HG02943 (cell line): ENCODE data around the gene MMS22L.

ENCODE experiments used
- ATAC-seq: cut with Tn5 transposase; IDR thresholded peaks from one replicate; pipeline ENCODE4 v1.9.1; 2021; ENCODE audit warnings: mild to moderate bottlenecking, low read depth, moderate library complexity; ENCODE audit not compliant: unreplicated experiment

Gene MMS22L

GRCh38 chr6:97282726-97283617, at the start of gene MMS22L:
TSS of gene MMS22L (minus strand) at chr6:97283216. CDS start at chr6:97282477, 739 bp downstream.
- ATAC-seq: peak; percentile 98

- no peak for ATAC-seq
Measured at GRCh38 chr6:97322811-97323210, 39.8 kb upstream of the MMS22L start.

- no peak for ATAC-seq
Measured at GRCh38 chr6:97322226-97322625, 39.2 kb upstream of the MMS22L start.

- ATAC-seq: no peak
Measured at GRCh38 chr6:97316978-97317377, 34.0 kb upstream of the MMS22L start.

GRCh38 chr6:97312241-97312640, 29.2 kb upstream of the MMS22L start:
- no peak for ATAC-seq

GRCh38 chr6:97306544-97307320, 23.7 kb upstream of the MMS22L start:
- no peak for ATAC-seq

- ATAC-seq: no peak
Measured at GRCh38 chr6:97305414-97306066, 22.5 kb upstream of the MMS22L start.

GRCh38 chr6:97304701-97305100, 21.7 kb upstream of the MMS22L start:
- no peak for ATAC-seq

- ATAC-seq: no peak
Measured at GRCh38 chr6:97294451-97294850, 11.4 kb upstream of the MMS22L start.

GRCh38 chr6:97293198-97293696, 10.2 kb upstream of the MMS22L start:
- no peak for ATAC-seq

- no peak for ATAC-seq
Measured at GRCh38 chr6:97292671-97293070, 9.7 kb upstream of the MMS22L start.

- ATAC-seq: no peak
Measured at GRCh38 chr6:97291896-97292295, 8.9 kb upstream of the MMS22L start.

- ATAC-seq: no peak
Measured at GRCh38 chr6:97289332-97289731, 6.3 kb upstream of the MMS22L start.

GRCh38 chr6:97288188-97288587, 5.2 kb upstream of the MMS22L start:
- ATAC-seq: no peak

- peak; percentile 3 for ATAC-seq
Measured at GRCh38 chr6:97282238-97282725, 734 bp downstream of the MMS22L start.

- no peak for ATAC-seq
Measured at GRCh38 chr6:97280766-97281165, 2.2 kb downstream of the MMS22L start.

GRCh38 chr6:97275804-97276203, 7.2 kb downstream of the MMS22L start:
- no peak for ATAC-seq

GRCh38 chr6:97269821-97270220, 13.2 kb downstream of the MMS22L start:
- ATAC-seq: no peak

- no peak for ATAC-seq
Measured at GRCh38 chr6:97262676-97263075, 20.3 kb downstream of the MMS22L start.

GRCh38 chr6:97246842-97247241, 36.2 kb downstream of the MMS22L start:
- no peak for ATAC-seq

- no peak for ATAC-seq
Measured at GRCh38 chr6:97240222-97240621, 42.8 kb downstream of the MMS22L start.
